Stimulated activated CD8-positive, alpha-beta memory T cell treated with anti-CD3 and anti-CD28 coated beads, Interleukin-12 subunit alpha, Interleukin-12 subunit beta, amount 100 ng/mL, for 1 hour (primary cell): ENCODE measurements around the gene SYT14.
"Not testable (repeated sequence)": the region's sequence is repeated elsewhere in the genome, so short reads cannot be mapped to it uniquely, and the experiment has no call there.

Experiments used
- DNase-seq: peaks from one replicate; pipeline ENCODE4 v3.0.0-alpha.2; 2020; ENCODE audit warnings: low read depth

Gene SYT14

GRCh38 chr1:209945377-209945776 lies 7.4 kb downstream of the SYT14 start:
- no peak for DNase-seq

- DNase-seq: no peak
Measured at GRCh38 chr1:209948155-209948554, 10.1 kb downstream of the SYT14 start.

GRCh38 chr1:209956116-209956515 lies 18.1 kb downstream of the SYT14 start:
- no peak for DNase-seq

GRCh38 chr1:209959623-209960022 lies 21.6 kb downstream of the SYT14 start:
- no peak for DNase-seq

GRCh38 chr1:209960926-209961325 lies 22.9 kb downstream of the SYT14 start:
- no peak for DNase-seq

- DNase-seq: no peak
Measured at GRCh38 chr1:209962388-209962787, 24.4 kb downstream of the SYT14 start.

- DNase-seq: no peak
Measured at GRCh38 chr1:209962856-209963255, 24.8 kb downstream of the SYT14 start.

GRCh38 chr1:209965996-209966395 lies 28.0 kb downstream of the SYT14 start:
- DNase-seq: no peak

GRCh38 chr1:209978721-209979120 lies 40.7 kb downstream of the SYT14 start:
- DNase-seq: not testable (repeated sequence)

GRCh38 chr1:209983953-209984352 lies 45.9 kb downstream of the SYT14 start:
- no peak for DNase-seq

GRCh38 chr1:209985002-209985401 lies 47.0 kb downstream of the SYT14 start:
- no peak for DNase-seq

GRCh38 chr1:209988706-209989105 lies 50.7 kb downstream of the SYT14 start:
- no peak for DNase-seq

GRCh38 chr1:209989525-209989924 lies 51.5 kb downstream of the SYT14 start:
- DNase-seq: no peak

- DNase-seq: no peak
Measured at GRCh38 chr1:209993061-209993830, 55.2 kb downstream of the SYT14 start.

GRCh38 chr1:209996348-209996747 lies 58.3 kb downstream of the SYT14 start:
- DNase-seq: no peak

- no peak for DNase-seq
Measured at GRCh38 chr1:209999005-209999404, 61.0 kb downstream of the SYT14 start.

GRCh38 chr1:210001751-210002150 lies 63.7 kb downstream of the SYT14 start:
- DNase-seq: no peak

- DNase-seq: no peak
Measured at GRCh38 chr1:210003501-210003900, 65.5 kb downstream of the SYT14 start.

- DNase-seq: no peak
Measured at GRCh38 chr1:210010161-210010560, 72.1 kb downstream of the SYT14 start.

- no peak for DNase-seq
Measured at GRCh38 chr1:210021145-210021860, 83.3 kb downstream of the SYT14 start.

- DNase-seq: no peak
Measured at GRCh38 chr1:210022044-210022443, 84.0 kb downstream of the SYT14 start.

GRCh38 chr1:210024282-210024681 lies 86.3 kb downstream of the SYT14 start:
- no peak for DNase-seq

GRCh38 chr1:210024996-210025395 lies 87.0 kb downstream of the SYT14 start:
- DNase-seq: no peak

GRCh38 chr1:210025870-210026269 lies 87.9 kb downstream of the SYT14 start:
- DNase-seq: no peak
